HT-29 (cell line): ENCODE results near the gene EPS15. TPM values are rescaled to one million over a fixed set of nuclear protein-coding genes. Genes with fewer than 3 reads are reported as not detected.
"Not testable (repeated sequence)": the region's sequence is repeated elsewhere in the genome, so short reads cannot be mapped to it uniquely, and the experiment has no call there.

ENCODE experiments used
- DNase-seq: peaks from one replicate; pipeline ENCODE4 v3.0.0-alpha.2; 2015; ENCODE audit warnings: low spot score
- total RNA-seq: library from RNA; depleted of rRNA; stranded (reverse); fragments of >200 nt; shearing (Covaris generic); gene quantifications from 2 replicates; pipeline ENCODE4 v1.2.3, GENCODE V29; 2014

Gene EPS15
- total RNA-seq, 1 experiment from 2014 or later: 9.4 TPM

DNA sequence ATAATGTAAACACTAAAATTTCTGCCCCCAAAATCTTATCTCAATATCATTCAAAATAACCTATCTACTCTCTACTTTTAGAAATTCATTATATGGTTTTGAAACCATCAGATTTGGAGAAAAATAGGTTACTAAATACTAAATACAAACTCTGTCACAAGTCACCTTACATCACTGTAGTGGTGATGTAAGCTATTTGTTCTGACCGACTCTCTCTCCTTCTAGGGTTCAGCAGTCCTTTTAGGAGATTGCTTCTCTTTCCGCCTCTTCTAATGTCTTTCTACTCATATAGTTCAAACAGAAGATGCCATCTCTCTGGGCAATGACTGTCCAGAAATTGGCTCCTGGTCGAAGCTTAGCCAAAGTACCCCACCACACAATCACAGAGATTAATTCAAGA lies 93.1 kb downstream of the EPS15 start:
- DNase-seq: no peak

DNA sequence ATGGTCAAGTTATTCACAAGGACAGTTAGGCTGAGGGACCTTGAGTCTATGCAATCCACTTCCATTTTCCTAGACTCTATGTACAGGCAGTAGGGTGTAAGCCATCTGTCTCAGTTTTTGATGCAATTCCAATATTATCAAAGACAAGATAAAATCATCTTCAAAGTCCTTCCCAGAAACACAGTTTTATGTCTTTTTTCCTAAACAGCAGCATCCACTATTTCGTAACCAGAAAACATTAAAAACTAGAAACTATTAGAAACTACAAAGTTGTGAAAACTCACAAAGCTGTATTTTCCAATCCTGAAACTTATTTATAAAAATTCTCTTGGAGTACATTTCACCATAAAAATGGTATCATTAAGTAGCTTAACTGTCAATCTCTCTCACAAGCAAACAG lies 93.8 kb downstream of the EPS15 start:
- no peak for DNase-seq

DNA sequence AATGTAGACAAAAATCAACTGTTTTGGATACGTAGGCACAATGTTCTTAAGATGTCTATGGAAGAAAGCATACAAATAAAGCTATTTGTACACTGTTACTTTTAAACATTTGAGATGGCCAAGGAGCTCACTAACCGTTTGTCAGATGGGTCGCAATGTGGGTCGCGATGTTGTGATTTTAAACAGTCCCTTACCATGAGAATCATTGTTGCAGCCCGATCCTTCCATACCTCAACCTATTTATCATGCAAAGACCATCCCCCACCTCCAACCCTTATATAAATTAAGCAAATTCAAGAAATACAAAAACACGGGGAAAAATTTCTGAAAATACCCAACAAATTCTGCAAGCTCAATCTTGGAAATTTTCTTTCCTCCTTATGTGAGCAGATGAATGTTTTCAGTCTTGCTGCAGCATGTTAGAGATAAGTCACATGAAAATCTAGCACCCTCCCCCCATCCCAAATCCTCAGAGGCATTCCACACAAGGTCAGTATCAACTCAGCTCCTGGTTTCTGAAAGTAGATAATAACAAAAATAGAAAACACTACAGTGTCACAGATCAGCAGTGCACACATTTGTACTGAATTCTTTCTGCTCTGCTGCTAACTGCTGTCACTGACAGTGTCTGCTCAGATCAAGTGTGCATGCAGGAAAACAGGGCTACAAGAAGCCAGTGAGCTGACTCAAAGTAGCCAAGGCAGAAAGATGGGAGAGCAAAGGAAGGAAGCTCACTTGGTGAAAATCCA lies 95.8 kb downstream of the EPS15 start:
- DNase-seq: no peak

DNA sequence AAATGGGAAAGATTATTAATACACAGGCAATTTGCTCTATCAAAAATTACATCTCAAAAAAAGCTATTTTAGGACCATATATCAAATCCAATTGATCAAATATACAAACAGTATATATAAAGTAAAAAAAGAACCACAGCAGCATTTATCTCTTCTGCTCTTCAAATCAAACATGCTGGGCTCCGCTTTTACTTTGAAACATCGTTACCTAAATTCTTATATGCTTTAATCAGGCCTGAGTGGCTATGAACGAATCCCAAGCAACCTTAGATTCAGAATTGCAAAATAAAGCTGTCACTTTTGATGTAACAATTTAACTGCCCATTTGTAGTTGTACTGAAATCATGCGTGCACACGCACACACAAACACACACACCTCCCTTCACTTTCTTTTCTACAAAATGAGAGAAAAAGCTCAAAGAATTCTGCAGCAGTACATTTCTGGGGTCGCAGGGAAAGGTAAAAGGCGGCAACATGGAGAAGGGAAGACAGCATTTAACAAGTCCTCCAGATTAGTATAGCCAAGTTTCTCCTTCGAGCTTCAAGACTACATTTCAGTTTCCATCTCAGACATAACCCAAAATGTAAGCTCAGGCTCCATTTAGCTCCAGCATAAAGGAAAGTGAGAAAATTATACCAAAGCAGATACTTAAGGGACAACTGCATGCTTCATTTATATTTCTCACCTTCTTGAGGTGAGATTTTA lies 96.5 kb downstream of the EPS15 start:
- DNase-seq: no peak

DNA sequence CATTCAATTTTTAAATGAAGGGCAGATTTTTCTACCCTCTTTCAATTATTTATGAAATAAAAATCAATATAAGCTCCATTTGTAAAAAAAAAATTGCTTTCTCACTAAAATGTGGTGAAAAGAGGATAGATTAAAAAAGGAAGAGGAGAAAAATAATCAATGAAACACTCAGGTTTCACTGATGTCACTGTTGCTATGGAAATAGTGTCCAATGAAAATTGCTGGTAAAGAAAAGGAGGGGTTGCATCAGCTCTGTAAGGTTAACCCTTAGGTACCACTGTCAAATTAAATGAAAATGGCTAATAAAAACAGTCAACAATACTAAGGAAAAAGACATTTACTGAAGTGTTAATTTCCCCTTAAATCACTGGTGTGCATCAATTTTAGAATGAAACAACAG lies 97.1 kb downstream of the EPS15 start:
- DNase-seq: peak; percentile 26

GRCh38 chr1:51420867-51421627 lies 98.0 kb downstream of the EPS15 start:
- DNase-seq: no peak

DNA sequence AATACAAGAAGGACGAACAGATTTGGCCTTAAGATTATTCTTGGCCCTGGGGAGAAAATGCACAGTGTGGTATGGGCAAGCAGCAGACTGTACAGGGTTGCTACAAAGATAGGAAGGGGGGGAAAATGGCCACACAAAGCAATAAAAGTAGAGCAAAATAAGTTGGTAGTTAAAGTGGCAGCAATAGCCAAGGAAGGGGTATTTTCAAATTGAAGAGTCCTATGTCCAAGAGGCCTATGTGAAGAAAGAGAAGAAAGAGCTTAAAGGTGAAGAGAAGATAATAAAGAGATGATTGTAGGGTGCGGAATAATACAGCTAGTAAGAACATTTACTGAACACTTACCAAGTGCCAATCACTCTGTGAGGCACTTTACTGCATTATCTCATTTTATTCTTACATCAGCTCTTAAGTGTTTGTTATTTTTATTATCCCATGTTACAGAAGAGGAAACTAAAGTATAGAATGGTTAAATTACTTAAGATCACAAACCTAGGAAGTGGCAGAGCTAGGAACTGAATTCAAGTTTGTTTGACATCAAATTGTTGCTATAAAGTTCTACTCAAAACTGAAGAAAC lies 100.6 kb downstream of the EPS15 start:
- DNase-seq: no peak

DNA sequence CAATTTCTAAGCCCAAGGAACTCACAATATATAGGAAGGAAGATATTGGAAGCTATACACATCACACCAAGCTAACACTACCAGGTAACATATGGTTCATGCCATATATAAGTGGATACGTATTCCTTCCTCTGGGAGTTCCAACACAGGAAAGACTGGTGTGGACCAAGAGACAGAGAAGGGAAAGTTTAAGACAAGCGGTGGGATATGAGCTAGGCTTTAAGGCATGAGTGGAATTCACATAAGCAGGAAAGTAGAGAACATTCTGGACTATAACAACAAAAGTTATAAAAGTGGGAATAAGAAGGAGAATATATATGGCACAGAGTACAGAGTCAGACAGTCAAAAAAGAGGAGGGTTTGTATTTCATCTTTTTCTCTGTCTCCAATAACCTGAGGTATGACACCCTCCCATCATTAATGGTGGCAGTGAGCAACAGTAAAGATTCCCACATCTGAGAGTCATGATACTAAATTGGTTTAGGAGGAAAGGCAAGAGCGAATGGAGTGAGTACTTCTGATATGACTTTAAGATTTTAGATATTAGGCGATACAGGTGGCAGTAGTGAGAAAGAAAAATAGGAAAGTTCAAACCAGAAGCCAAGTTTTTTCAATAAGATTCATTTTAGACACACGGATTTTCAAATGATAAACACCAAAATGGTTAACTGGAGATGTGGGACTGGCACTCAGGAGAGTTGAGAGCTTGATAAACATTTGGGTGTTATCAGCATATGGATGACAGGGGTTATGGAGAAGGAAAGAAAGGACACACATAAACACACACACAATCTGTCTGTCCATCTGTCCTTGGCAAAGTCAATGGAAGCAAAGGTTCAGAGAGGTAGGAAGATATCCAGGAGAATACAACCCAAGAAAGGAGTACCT lies 101.3 kb downstream of the EPS15 start:
- DNase-seq: no peak

GRCh38 chr1:51416910-51417309 lies 102.2 kb downstream of the EPS15 start:
- DNase-seq: no peak

DNA sequence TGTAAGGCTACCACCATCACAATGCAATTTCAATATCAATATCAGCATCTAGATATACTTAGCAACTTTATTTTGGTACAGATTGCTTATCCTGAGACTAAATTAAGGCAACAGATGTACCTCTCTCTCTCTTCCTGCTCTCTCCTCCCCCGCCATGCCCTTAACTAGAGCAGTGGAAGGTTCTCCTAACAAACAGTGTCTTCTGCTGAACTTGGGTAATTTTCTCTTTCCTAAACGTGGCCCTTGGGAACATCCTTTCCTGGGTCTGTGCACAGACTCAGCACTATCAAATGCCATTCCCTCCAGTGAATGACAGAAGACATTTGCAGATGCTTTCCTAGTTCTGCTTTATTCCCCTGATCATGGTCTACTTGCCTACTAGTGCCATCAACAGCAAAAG lies 103.1 kb downstream of the EPS15 start:
- DNase-seq: no peak

DNA sequence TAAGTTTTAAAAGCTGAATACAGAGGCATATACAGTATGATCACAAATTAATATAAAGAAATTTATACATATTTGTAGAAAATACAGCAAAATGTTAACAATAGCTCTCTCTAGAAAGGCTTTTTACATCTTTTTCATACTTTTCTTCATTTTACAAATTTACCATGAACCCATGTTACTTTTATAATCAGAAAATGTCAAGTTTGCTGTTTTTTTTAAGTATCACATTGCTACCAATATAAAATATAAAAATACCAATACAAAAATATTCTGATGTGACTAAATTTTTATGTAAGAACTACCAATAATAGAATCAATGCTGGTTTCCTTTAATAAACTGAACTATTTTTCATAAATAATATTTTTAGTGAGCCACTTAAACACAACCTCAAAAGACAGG lies 104.3 kb downstream of the EPS15 start:
- DNase-seq: no peak

- DNase-seq: not testable (repeated sequence)
Measured at GRCh38 chr1:51411820-51412219, 107.2 kb downstream of the EPS15 start.

DNA sequence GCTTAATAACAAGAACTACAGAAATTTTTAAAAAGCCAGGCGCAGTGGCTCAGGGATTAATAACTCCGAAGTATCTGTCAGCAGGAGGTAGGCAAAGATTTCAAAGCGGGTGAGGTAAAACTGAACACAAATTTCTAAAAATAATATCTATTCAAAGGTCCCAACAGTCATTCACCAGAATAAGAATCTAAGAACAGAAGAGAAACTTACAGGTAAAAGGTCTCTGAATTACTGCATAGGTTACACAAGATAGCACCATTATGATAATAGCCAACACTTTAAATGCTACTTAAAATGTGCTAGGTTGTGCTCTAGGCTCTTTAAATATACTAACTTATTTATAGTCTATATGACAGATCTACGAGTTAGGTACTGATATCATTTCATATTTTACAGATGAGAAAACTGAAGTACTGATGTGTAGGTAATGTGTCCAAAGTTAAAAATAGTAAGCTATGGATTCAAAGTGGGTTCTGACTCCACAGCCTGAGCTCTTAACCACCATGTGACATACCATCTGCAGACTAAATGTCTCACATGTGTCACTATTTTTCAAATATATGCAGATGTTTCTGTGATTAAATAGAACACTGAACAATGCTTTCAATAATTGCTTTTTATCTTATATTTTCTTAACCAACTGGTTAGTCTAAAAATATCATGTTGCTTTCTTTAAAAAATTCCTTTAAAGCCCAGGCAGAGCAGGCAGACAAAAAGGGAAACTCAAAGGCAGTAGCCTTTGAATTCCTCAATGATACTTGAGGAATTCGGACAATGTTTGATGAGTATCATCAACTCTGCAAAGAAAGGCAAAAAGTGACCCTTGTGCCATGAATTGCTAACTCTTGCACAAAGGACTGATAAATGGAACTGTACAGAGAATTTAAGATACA lies 108.3 kb downstream of the EPS15 start:
- no peak for DNase-seq

DNA sequence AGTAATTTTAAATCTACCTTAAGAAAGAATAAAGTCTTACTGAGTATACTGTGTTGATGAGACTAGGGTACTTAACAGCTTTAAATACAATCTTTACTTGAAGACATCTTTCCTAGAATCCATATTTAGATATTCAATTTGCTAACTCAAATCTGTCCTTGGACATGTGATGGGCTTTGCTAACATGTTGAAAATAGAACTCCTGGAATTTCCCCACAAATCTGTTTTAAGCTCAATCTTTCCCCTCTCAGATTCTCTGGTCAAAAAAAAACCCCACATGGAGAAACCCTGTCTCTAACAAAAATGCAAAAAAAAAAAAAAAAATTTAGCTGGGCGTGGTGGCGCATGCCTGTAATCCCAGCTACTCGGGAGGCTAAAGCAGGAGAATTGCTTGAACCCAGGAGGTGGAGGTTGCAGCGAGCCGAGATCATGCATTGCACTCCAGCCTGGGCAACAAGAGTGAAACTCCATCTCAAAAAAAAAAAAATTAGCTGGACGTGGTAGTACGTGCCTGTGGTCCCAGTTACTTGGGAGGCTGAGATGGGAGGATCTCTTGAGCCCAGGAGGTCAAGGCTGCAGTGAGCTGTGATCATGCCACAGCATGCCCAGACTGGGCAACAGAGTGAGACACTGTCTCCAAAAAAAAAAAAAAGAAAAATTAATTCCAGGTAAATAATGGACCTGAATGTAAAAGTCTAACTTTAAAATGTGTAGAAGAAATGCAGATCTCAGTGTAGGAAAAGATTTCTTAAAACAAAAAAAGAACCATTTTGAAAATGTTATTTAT lies 109.1 kb downstream of the EPS15 start:
- DNase-seq: not testable (repeated sequence)

DNA sequence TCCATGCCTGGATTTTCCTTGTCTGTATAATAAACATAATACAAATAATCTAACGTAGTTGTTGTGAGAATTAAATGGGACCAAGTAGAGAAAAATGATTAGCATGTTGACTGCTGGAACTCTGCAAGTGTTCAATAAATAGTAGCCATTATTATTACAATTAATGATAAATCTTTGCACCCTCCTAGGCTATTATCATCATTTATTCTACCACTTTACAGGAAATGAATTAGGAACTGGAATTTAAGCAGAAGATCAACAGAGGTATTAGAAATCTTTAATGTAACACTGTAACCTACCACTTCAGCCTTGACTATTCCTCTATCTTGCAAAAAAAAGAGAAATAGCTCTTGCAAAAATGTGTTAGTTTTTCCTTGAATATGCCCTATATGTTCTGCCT lies 126.8 kb downstream of the EPS15 start:
- DNase-seq: no peak

DNA sequence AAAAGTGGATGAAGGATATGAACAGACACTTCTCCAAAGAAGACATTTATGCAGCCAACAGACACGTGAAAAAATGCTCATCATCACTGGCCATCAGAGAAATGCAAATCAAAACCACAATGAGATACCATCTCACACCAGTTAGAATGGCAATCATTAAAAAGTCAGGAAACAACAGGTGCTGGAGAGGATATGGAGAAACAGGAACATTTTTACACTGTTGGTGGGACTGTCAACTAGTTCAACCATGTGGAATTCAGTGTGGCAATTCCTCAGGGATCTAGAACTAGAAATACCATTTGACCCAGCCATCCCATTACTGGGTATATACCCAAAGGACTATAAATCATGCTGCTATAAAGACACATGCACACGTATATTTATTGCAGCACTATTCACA lies 128.4 kb downstream of the EPS15 start:
- not testable (repeated sequence) for DNase-seq

DNA sequence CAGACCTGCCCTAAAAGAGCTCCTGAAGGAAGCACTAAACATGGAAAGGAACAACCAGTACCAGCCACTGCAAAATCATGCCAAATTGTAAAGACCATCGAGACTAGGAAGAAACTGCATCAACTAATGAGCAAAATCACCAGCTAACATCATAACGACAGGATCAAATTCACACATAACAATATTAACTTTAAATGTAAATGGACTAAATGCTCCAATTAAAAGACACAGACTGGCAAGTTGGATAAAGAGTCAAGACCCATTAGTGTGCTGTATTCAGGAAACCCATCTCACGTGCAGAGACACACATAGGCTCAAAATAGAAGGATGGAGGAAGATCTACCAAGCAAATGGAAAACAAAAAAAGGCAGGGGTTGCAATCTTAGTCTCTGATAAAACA lies 131.8 kb downstream of the EPS15 start:
- DNase-seq: not testable (repeated sequence)

DNA sequence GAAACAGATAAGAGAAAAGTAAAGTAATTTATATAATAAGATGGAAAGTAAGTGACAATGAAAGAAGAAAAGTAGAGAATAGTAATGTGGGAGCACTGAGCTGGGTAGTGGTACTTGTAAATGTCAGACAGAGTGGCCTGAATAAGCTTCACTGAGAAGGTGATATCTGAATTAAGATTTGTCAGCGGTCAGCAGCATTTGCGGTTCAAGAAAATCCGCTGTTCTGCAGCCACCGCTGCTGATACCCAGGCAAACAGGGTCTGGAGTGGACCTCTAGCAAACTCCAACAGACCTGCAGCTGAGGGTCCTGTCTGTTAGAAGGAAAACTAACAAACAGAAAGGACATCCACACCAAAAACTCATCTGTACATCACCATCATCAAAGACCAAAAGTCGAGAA lies 132.8 kb downstream of the EPS15 start:
- not testable (repeated sequence) for DNase-seq

- no peak for DNase-seq
Measured at GRCh38 chr1:51385776-51386175, 133.3 kb downstream of the EPS15 start.
